Activated CD4-positive, alpha-beta T cell treated with anti-CD3 and anti-CD28 coated beads, Interleukin-2, amount 10 ng/mL, durations not matched to agents 7 days and 5 days (primary cell): ENCODE measurements around the gene LHFPL2. TPM values are rescaled to one million over a fixed set of nuclear protein-coding genes. Genes with fewer than 3 reads are reported as not detected.
"Not testable (repeated sequence)": the region's sequence is repeated elsewhere in the genome, so short reads cannot be mapped to it uniquely, and the experiment has no call there.

ENCODE experiments used
- CTCF ChIA-PET: fragments of 350-600 bp; sonication (Branson Sonifier 250); formaldehyde crosslinking; loops from one replicate; lab custom pipeline; 2021; ENCODE audit warnings: antibody characterized with exemption; lab: Charles Lee
- POLR2A ChIA-PET: fragments of 350-600 bp; sonication (Branson Sonifier 250); formaldehyde crosslinking; loops from one replicate; lab custom pipeline; 2021; ENCODE audit warnings: antibody characterized with exemption; lab: Charles Lee
- DNase-seq: peaks from one replicate; pipeline ENCODE4 v3.0.0-alpha.2; 2020
- H3K27ac Mint-ChIP-seq: one replicate; pipeline ENCODE4 v1.8.0; 2021; ENCODE audit warnings: mild to moderate bottlenecking, moderate library complexity, mixed read lengths
- H3K27me3 Mint-ChIP-seq: one replicate; pipeline ENCODE4 v1.8.0; 2021; ENCODE audit warnings: mixed read lengths
- H3K36me3 Mint-ChIP-seq: one replicate; pipeline ENCODE4 v1.8.0; 2021; ENCODE audit warnings: low read depth, mixed read lengths
- H3K4me1 Mint-ChIP-seq: one replicate; pipeline ENCODE4 v1.8.0; 2021; ENCODE audit warnings: mixed read lengths
- H3K4me3 Mint-ChIP-seq: one replicate; pipeline ENCODE4 v1.8.0; 2021; ENCODE audit warnings: mild to moderate bottlenecking, moderate library complexity, mixed read lengths
- H3K9me3 Mint-ChIP-seq: one replicate; pipeline ENCODE4 v1.8.0; 2021; ENCODE audit warnings: mixed read lengths
- total RNA-seq, 2 experiments: library from RNA; stranded (reverse); gene quantifications; one replicate each; pipeline ENCODE4 v1.2.3, GENCODE V29; 2021

LHFPL2 gene
- total RNA-seq, 2 experiments from 2014 or later: 0.15 to 0.37 TPM

DNA sequence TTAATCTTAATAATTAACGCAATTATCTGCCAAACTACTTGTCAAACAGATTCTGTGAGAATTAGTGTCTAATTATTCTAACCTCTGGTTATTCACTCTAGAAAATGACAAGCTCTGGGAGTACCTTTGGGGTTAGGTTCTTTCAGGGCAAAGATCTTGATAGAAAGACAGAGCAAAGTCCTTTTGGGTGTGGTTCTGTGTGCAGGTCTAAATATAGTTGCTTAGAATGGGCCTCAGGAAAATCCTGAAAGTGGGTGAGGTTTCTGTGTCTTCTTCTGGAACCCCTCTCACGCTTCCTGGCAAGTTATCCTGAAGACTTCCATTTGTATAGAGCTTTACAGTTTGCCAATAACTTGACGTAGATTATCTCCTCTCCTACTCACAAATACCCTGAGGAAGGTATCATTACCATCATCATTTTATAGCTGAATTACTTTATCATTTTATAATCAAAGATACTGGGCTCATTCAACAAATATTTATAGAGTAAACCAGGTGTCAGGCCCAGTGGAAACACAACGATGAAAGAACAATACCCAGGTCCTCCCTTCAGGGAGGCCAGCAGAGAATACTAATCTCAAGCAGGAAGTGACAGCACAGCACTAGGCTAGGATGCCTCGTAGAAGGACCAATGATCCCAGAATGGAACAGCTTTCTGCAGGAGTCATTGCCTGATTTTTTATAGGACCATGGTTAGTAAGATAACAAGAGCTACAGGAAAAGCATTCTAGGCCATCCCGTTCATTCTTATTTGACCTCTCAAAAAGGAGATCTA, 27.6 kb upstream of the LHFPL2 start:
- Mint-ChIP-seq H3K27ac (no peak overlapping the region), H3K36me3 (no peaks in the 10 kb centered on the region), H3K27me3 (peaks cover 10% of the 10 kb centered on the region), H3K4me1 (no peaks in the 10 kb centered on the region), H3K4me3 (no peak overlapping the region), H3K9me3 (no peaks in the 10 kb centered on the region)
- no peak for DNase-seq
- POLR2A ChIA-PET: no interaction called here
- CTCF ChIA-PET: no interaction called here

DNA sequence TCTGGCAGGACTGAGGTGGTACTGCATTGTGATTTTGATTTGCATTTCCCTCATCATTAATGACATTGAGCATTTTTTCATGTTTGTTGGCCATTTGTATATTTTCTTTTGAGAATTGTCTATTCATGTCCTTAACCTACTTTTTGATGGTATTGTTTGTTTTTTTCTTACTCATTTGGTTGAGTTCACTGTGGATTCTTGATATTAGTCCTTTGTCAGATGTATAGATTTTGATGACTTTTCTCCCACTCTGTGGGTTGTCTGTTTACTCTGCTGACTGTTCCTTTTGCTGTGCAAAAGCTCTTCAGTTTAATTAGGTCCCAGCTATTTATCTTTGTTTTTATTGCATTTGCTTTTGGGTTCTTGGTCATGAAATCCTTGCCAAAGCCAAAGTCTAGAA, 25.3 kb upstream of the LHFPL2 start:
- CTCF ChIA-PET, H3K36me3 Mint-ChIP-seq, H3K4me1 Mint-ChIP-seq, H3K4me3 Mint-ChIP-seq, POLR2A ChIA-PET, H3K9me3 Mint-ChIP-seq, DNase-seq, H3K27ac Mint-ChIP-seq: not testable (repeated sequence)
- H3K27me3 Mint-ChIP-seq: peaks cover 10% of the 10 kb centered on the region

DNA sequence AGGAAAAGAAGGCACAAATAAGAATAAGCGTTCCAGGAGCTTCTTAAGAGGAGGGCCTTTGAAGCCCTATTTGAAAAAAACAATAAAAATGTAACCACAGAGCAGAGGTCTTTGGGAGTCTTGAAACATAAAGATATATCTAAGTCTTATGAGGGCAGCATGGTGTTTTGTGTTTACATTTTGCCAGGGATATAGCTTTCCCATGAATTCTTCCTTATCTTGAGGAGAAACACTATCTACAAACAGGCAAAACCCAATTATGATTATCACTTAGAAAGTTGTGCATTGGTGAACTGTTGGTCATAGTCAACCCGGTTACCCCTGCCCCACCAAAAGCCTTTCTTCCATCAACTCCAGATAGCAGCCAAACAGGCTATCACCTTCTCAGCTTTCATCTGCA, 23.6 kb upstream of the LHFPL2 start:
- Mint-ChIP-seq H3K4me1 (no peaks in the 10 kb centered on the region), H3K9me3 (no peaks in the 10 kb centered on the region), H3K36me3 (no peaks in the 10 kb centered on the region), H3K27ac (no peak overlapping the region), H3K4me3 (no peak overlapping the region), H3K27me3 (peaks cover 10% of the 10 kb centered on the region)
- ChIA-PET CTCF (no interaction called here), POLR2A (no interaction called here)
- DNase-seq: no peak

DNA sequence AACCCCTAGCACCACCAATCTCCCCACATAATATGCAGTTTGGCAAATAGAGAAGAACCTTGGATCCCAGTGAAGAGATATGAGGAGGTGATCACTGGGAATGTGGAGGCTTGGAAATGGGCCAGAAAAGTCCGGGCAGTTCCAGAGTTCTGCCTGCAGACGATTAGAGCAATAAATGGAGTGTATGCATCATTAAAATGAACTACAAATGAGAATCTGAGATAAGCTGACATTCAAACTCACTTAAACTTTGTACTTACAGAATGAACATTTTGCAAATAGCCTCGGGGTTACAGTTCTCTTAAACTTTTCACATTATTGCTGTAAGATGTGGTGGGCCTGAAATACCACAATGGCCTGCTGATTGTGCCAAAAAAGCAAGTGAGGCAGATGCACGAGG, 23.0 kb upstream of the LHFPL2 start:
- POLR2A ChIA-PET: no interaction called here
- H3K4me3 Mint-ChIP-seq: no peak overlapping the region
- H3K4me1 Mint-ChIP-seq: no peaks in the 10 kb centered on the region
- H3K9me3 Mint-ChIP-seq: no peaks in the 10 kb centered on the region
- DNase-seq: no peak
- CTCF ChIA-PET: interaction anchor here (0.7 kb wide), 1 partner anchor 129 kb away, joined by 3 read pairs; no protein-coding TSS in a partner anchor
- H3K36me3 Mint-ChIP-seq: no peaks in the 10 kb centered on the region
- no peak overlapping the region for H3K27ac Mint-ChIP-seq
- peaks cover 11% of the 10 kb centered on the region for H3K27me3 Mint-ChIP-seq

DNA sequence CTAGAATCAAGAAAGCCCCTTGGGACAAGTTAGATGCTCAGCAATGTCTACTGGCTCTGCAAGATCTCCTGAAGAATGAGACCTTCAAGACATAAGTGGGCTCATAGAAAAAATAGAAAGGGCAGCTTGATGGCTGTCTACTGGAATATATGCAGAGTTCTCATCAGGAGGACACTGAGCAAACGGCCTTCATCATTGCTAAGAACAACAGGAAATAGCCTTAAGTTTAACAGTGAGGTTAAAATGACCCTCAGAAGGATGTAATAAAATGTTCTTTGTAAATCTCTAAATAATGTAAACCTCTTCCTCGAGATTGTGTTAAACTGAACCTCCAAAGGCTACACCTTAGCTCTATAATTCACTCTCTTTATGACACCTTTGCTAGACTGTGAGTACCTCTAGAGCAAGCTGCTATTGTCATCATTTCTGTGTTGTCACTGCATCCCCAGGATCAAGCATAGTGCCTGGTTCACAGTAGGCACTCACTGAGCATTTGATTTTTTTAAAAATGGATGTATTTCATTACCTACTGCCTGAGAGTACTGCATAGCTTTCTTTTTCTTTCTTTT, 22.2 kb upstream of the LHFPL2 start:
- ChIA-PET CTCF (interaction anchor here (0.6 to 1.1 kb wide), 3 partner anchors 31 to 128 kb away, joined by 3 read pairs; no protein-coding TSS in a partner anchor), POLR2A (no interaction called here)
- no peak overlapping the region for H3K27ac Mint-ChIP-seq
- H3K4me3 Mint-ChIP-seq: no peak overlapping the region
- H3K4me1 Mint-ChIP-seq: no peaks in the 10 kb centered on the region
- peaks cover 15% of the 10 kb centered on the region for H3K27me3 Mint-ChIP-seq
- H3K36me3 Mint-ChIP-seq: no peaks in the 10 kb centered on the region
- no peaks in the 10 kb centered on the region for H3K9me3 Mint-ChIP-seq
- no peak for DNase-seq

DNA sequence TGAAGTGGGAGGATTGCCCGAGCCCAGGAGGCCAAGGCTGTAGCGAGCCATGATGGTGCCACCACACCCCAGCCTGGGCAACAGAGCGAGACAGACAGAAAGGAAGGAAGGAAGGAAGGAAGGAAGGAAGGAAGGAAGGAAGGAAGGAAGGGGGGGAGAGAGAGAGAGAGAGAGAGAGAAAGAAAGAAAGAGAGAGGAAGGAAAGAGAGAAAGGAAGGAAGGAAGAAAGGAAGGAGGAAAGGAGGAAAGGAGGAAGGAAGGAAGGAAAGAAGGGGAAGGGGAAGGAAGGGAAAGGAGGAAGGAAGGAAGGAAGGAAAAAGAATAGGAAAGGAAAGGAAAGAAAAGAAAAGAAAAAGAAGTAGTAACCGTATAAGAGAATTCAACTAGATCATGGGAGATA, 20.8 kb upstream of the LHFPL2 start:
- Mint-ChIP-seq H3K4me3 (no peak overlapping the region), H3K9me3 (no peaks in the 10 kb centered on the region), H3K36me3 (no peaks in the 10 kb centered on the region), H3K27me3 (peaks cover 15% of the 10 kb centered on the region), H3K4me1 (no peaks in the 10 kb centered on the region), H3K27ac (no peak overlapping the region)
- CTCF ChIA-PET: no interaction called here
- POLR2A ChIA-PET: interaction anchor here (0.7 kb wide), 1 partner anchor 464 kb away, joined by 3 read pairs; no protein-coding TSS in a partner anchor
- DNase-seq: no peak

DNA sequence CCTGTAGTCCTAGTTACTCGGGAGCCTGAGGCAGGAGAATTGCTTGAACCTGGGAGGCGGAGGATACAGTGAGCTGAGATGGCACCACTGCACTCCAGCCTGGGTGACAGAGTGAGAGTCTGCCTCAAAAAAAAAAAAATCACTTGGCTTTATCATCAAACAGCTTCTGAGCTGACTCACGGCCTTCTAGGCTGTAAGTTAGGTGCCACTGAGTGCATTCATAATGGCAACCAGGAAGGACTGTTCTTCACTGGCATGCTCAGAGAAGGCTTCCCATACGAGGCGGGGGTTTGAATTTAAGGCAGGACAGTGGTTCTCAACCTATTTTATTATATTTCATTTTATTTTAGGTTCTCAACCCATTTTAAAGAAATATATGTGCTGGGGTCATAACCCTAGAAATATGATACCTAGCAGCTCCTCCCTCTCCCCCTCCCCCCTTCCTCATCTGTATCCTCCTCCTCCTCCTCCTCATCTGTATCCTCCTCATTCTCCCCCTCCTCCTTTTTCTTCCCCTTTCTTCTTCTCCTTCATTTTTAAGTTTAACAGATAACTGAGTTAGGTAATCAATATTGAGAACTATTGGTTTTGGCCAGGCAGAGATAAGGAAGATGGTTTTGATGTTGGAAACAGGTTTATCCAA, 19.0 kb upstream of the LHFPL2 start:
- ChIA-PET POLR2A (interaction anchor here (0.7 kb wide), 2 partner anchors 54 to 723 kb away, joined by 3 read pairs; no protein-coding TSS in a partner anchor), CTCF (no interaction called here)
- Mint-ChIP-seq H3K4me1 (no peaks in the 10 kb centered on the region), H3K27ac (no peak overlapping the region), H3K4me3 (no peak overlapping the region), H3K9me3 (no peaks in the 10 kb centered on the region), H3K36me3 (no peaks in the 10 kb centered on the region), H3K27me3 (peaks cover 10% of the 10 kb centered on the region)
- DNase-seq: no peak

DNA sequence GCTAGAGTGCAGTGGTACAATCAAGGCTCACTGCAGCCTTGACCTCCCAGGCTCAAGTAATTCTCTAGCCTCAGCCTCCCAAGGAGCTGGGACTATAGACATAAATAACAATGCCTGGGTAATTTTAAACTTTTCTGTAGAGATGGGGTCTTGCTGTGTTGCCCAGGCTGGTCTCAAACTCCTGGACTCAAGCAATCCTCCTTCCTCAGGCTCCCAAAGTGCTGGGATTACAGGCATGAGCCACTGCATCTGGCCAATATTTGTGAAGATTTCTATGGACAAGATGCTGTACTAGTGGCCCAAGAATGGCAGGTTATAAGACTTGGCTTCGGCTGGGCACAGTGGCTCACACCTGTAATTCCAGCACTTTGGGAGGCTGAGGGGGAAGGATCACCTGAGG, 18.4 kb upstream of the LHFPL2 start:
- CTCF ChIA-PET, H3K9me3 Mint-ChIP-seq, H3K27me3 Mint-ChIP-seq, POLR2A ChIA-PET, H3K4me1 Mint-ChIP-seq, H3K27ac Mint-ChIP-seq, DNase-seq, H3K36me3 Mint-ChIP-seq, H3K4me3 Mint-ChIP-seq: not testable (repeated sequence)

DNA sequence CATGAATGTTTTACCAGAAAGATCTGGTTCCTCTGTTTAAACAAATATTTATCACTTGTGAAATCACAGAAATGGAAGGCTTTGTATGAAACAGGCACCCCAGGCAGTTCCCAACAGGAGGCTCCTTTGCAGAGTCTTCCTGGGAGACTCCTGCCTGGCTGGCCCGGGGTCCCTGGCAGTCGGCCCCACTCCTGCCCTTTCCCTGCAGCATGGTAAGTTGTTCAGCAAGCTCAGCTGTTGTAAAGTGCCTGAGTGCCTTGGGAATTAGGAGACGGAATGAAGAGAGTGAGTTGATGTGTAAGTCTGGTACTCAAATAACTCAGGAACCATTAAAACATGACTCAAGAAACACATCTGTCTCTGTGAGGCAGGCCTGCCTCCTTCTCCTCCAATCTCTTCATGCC, 17.5 kb upstream of the LHFPL2 start:
- POLR2A ChIA-PET: no interaction called here
- Mint-ChIP-seq H3K27ac (no peak overlapping the region), H3K27me3 (peaks cover 11% of the 10 kb centered on the region), H3K36me3 (no peaks in the 10 kb centered on the region), H3K4me3 (no peak overlapping the region), H3K9me3 (no peaks in the 10 kb centered on the region), H3K4me1 (no peaks in the 10 kb centered on the region)
- DNase-seq: no peak
- CTCF ChIA-PET: no interaction called here

DNA sequence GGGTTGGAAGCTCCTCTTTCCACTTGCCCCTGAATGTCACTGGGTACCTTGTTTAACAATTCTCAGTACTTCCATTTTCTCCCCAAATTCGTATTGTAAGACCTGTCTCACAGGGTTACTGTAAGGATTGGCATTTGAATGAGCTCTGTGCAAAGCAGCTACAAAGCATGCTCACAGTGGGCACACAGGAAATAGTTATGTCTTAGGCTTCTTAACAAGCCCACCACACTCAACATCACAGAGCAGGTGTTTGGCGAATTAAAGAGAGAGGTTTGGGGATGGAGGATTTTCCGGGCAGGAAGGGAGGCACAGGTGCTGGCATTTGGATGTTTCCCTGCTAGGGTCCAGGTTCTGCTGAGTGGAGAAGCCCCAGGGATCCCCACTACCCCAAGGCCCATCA, 17.0 kb upstream of the LHFPL2 start:
- Mint-ChIP-seq H3K36me3 (no peaks in the 10 kb centered on the region), H3K27me3 (peaks cover 11% of the 10 kb centered on the region), H3K4me3 (no peak overlapping the region), H3K27ac (no peak overlapping the region), H3K4me1 (no peaks in the 10 kb centered on the region), H3K9me3 (no peaks in the 10 kb centered on the region)
- no peak for DNase-seq
- ChIA-PET POLR2A (no interaction called here), CTCF (no interaction called here)

DNA sequence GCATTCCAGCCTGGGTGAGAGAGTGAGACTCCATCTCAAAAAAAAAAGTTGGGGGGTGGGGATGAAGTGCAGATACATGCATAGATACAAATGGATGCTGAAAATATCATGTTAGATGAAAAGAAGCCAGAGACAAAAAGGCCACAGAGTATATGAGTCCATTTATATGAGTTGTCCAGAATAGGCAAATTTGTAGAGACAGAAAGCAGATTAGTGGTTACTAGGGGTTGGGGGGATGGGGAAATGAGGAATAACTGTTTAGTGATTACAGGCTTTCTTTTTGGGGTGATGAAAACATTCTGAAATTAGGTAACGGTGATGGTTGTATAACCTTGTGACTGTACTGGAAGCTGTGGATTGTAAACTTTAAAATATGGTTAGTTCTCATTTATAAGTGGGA, 13.8 kb upstream of the LHFPL2 start:
- no peak for DNase-seq
- H3K36me3 Mint-ChIP-seq: no peaks in the 10 kb centered on the region
- no peaks in the 10 kb centered on the region for H3K4me1 Mint-ChIP-seq
- no peak overlapping the region for H3K4me3 Mint-ChIP-seq
- peaks cover 21% of the 10 kb centered on the region for H3K27me3 Mint-ChIP-seq
- POLR2A ChIA-PET: no interaction called here
- CTCF ChIA-PET: no interaction called here
- H3K27ac Mint-ChIP-seq: no peak overlapping the region
- no peaks in the 10 kb centered on the region for H3K9me3 Mint-ChIP-seq

DNA sequence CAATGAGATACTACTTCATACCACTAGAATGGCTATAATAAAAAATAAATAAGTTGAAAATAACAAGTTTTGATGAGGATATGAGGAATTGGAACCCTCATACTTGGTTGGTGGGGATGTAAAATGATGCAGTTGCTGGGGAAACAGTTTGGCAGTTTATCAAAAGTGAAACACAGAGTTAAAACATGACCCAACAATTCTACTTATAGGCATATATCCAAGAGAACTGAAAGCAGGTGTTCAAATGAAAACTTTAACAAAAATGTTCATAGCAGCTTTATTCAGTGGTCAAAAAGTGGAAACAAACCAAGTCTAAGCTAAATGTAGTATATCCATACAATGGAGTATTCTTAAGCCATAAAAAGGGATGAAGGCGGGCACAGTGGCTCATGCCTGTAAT, 13.1 kb upstream of the LHFPL2 start:
- peaks cover 27% of the 10 kb centered on the region for H3K27me3 Mint-ChIP-seq
- H3K9me3 Mint-ChIP-seq: no peaks in the 10 kb centered on the region
- CTCF ChIA-PET: no interaction called here
- no peaks in the 10 kb centered on the region for H3K4me1 Mint-ChIP-seq
- H3K36me3 Mint-ChIP-seq: no peaks in the 10 kb centered on the region
- H3K4me3 Mint-ChIP-seq: no peak overlapping the region
- POLR2A ChIA-PET: no interaction called here
- DNase-seq: no peak
- no peak overlapping the region for H3K27ac Mint-ChIP-seq

DNA sequence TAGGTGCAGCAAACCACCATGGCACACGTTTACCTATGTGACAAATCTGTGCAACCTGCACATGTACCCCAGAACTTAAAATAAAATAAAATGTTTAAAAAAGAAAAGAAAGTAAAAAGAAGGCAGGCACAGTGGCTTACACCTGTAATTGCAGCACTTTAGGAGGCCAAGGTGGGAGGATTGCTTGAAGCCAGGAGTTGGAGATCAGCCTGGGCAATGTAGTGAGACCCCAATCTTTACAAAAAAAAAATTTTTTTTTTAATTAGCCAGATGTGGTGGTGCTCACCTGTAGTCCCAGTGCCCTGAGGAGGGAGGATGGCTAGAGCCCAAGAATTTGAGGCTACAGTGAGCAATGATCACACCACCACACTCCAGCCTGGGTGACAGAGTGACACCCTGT, 12.5 kb upstream of the LHFPL2 start:
- CTCF ChIA-PET: no interaction called here
- no peak for DNase-seq

More for the DNA sequence above, 12.5 kb upstream of the LHFPL2 start:
- no peak overlapping the region for H3K4me3 Mint-ChIP-seq
- H3K36me3 Mint-ChIP-seq: no peaks in the 10 kb centered on the region
- POLR2A ChIA-PET: no interaction called here
- H3K4me1 Mint-ChIP-seq: no peaks in the 10 kb centered on the region
- H3K9me3 Mint-ChIP-seq: no peaks in the 10 kb centered on the region
- peaks cover 27% of the 10 kb centered on the region for H3K27me3 Mint-ChIP-seq
- H3K27ac Mint-ChIP-seq: no peak overlapping the region
